Measurements from ENCODE around the gene UTS2R.
"Not testable (repeated sequence)": the region's sequence is repeated elsewhere in the genome, so short reads cannot be mapped to it uniquely, and the experiment has no call there.

Gene UTS2R

DNA sequence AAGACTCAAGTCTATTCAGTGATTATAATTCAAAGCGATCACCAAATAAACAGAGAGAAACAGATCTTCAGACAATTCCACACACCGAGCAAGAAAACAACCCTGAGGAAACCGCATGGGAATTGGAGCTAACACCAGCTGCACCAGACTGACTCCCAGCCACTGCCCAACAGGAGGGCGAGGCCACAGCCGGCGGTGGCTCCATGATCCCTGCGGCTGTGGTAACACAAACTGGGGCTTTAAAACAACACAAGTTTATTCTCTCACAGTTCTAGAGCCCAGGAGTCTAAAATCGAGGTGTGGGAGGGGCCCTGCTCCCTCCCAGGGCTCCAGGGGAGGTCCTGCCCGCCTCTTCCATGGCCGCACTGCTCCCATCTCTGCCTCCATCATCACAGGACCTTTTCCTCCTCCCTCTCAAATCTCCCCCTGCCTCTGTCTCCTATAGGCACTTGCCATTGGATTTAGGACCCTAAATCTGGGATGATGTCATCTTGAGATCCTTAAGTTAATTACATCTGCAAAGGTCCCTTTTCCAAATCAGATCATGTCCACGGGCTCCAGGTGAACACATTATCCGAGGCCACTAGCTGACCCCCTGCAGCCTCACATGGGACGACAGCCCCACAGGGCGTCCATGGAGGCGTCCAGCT lies 36.8 kb downstream of the UTS2R start:
- no peak for DNase-seq (ENCODE audit: low read depth, low spot score)

DNA sequence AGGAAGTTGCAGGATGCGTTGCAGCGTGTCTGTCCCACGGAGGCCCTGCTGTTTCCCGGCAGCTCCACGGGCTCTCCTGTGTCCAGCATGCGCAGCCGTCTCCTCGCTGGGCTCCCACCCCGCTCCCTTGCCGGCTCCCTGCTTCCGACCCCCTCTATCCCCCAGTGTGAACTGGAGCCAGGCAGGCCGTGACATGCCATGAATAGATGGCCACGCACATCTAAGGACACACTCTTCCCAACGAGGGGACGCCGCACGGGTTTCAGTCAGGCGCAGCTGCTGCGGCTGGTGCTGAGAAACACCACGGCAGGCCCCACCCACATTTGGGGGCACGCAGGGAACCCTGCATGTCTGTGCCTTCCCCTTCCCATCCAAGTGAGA lies 37.4 kb downstream of the UTS2R start:
- DNase-seq (ENCODE audit: low read depth, low spot score) = no peak

DNA sequence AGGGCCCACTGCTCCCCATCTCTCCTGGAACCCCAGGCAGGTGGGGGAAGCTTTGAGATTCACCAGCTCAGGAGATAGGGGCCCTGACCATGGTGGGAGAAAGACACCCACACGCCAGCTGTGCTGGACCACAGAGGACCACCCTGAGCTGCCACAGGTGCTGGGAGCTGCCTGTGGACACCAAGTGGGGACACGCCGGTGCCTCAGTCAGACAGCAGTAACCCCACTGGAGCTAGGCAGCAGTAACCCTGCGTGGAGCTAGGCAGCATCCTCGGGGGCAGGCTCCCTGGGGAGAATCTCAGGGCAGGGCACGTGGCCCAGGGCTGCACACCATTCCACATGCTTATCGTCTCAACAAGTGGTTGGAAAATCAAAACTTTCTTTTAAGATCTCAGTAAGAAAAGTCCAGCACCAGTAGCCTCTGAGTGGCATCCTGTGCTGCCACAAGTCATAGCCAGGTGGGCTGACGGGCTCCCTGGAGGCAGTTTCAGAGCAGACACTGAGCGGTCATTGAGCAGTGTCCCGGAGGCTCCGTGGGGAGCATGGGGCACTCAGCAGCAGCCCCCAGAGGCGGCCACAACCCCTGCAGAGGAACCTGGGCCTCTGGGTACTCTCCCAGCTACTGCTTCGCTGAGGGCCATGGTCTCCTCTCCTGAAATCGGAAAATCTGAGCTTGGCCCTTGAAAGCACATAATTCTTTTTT lies 38.6 kb downstream of the UTS2R start:
- no peak for DNase-seq (ENCODE audit: low read depth, low spot score)

DNA sequence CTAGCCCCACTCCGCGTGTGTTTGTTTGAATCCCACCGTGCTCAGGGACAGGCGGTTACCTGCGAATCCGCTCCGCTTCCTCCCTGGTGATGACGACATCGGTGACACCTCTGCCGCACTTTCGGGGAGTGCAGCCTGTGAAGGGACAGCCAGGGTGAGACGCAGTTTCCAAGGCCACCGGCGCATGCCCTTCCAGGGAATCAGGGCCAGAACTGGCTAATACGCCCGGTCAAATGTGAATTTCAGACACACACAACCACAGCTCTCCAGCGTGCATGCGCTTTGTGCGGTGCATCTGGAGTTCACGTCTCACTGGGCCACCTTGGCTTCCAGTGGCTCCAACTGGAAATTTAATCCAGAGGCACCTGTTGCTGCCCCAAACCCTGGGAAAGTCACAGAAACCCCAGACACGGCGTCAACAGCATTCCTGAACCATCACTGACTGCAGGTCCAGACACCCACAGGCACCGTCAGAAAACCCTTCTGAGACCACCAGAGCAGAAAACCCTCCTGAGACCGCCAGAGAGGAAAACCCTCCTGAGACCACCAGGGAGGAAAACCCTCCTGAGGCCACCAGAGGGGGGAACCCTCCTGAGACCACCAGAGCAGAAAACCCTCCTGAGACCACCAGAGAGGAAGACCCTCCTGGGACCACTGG lies 40.0 kb downstream of the UTS2R start:
- DNase-seq (ENCODE audit: low read depth, low spot score) = no peak

DNA sequence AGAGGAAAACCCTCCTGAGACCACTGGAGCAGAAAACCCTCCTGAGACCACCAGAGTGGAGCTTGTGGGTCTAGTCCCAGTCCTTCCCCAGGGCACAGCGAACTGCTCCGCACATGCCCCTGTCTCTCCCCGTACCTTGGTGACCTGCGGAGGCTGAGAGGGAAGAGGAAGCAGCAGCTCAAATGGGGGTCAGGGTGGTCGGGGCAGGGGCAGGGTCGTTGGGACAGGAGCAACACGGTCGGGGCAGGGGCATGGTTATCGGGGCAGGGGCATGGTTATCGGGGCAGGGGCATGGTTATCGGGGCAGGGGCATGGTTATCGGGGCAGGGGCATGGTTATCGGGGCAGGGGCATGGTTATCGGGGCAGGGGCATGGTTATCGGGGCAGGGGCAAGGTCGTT lies 40.5 kb downstream of the UTS2R start:
- not testable (repeated sequence) for DNase-seq (ENCODE audit: low read depth, low spot score)

DNA sequence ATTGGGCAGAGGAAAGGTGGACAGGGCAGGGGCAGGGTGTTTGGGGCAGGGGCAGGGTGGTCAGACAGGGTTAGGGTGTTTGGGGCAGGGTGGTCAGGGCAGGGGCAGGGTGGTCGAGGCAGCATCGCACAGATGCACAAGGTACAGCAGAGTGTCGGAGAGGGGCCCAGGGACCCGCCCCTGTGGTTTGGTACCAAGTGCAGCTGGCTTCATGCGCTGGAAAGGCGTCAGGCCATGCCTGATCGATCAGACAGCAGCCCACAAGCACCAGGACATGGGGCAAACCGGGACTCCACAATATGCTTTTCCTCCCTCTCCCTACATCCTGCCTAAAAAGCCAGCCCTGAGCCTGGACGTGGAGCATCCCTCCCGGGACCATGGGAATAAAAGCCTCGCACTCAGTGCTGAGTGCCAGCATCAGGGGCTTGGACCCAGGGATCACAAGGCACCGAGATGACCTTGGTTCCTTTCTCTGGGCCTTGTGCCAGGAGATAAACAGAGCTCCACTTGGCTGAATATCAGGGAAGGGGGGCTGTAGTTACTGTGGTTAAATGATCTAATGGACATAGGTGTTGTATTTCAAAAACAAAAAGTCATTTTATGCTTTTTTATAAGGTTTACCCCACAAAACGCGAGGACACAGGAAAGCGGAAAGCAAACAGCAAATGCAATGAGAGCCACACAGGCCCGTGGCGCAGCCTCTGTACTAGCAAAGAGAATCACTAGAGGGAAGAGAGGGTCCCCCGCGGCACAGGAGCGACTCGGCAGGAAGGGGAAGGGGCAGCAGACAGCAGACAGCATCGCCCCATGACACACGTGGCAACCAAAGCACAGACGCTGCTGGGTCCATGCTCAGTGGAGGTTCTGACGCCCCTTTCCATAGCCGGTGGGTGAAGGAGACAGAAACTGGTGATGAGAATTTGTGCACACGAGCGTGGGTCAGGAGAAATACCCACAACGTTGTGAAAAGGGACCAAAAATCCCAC lies 41.3 kb downstream of the UTS2R start:
- DNase-seq (ENCODE audit: low read depth, low spot score) = no peak

DNA sequence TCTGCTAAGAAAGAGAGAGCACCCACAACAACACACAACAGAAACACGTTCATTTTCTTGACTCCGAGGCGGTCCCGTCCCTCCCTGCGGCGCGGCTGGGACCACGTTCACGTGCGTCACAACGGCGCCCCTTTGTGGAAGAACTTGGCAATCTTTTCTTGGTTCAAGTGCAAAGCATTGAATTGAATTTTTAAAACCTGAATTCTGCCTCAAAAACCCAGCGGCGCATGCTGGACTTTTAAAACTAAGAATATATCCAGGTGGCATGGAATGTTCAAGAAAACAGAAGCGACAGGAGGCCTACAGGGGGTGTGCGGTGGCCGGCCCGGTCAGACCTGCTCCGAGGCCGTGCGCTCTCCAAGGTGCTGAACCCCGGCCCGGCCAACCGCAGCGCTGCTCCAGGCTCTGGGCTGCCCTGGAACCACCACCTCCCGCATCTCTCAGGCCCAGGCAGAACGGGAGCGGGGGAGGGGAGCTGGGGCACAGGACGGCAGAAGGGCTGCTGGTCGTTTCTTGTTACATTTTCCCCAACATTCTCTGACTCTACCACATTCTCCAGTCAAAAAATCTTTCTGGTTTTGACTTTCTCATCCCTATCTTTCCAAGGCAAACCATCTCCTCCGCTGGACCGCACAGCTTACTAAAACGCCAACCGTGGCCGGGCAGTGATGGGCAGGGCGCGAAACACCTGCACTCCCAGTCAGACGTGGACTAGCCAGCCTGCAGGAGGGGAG lies 43.1 kb downstream of the UTS2R start:
- DNase-seq (ENCODE audit: low read depth, low spot score) = peak; percentile 86

DNA sequence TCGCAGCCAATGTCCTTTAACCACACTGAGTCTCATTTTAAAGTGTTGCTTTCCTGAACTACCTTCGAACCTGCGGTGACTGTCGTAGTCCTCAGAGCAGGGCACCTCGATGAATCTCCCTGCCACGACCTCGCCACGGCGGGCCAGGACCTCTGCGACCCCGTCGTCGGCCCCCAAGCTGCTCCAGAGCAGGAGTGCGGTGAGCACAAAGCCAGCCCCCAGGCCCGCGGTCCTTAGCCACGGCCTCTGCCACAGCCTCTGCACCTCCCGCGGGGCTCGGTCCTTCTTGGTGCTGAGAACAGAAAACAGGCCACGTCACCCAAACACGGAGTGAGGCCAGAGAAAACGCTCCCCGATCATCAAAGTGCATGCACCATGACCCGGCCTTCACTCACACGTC lies 43.8 kb downstream of the UTS2R start:
- DNase-seq (ENCODE audit: low read depth, low spot score) = no peak

DNA sequence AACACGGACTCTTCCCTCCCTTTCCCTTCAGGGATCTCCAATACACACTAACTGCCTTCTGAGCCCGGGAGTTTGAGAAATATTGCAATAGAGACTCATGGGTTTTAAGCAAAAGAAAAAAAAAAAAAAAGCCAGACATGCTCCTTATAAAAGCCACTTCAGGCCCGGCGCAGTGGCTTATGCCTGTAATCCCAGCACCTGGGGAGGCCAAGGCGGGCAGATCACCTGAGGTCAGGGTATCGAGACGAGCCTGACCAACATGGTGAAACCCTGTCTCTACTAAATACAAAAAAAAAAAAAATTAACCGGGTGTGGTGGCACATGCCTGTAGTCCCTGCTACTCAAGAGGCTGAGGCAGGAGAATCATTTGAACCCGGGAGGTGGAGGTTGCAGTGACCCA lies 44.2 kb downstream of the UTS2R start:
- DNase-seq (ENCODE audit: low read depth, low spot score) = no peak

DNA sequence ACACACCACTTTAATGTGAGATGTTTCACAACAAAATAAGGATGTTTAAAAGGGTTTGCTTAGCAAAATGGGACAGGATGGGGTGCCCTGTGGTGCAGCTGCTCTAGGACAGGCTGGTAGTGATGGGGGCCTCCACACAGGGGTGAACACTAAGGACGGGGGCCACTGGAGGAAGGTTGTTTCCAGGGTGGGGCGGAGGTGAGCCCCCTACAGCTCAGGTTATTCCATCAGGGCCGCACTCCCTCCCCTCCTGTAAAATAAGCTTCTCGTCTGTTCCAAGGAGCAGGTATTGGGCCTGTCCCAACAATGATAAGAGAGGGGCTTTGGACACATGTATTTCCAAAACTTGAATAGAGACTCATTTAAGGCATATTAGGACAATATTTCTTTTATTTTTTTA lies 44.7 kb downstream of the UTS2R start:
- DNase-seq (ENCODE audit: low read depth, low spot score) = no peak

DNA sequence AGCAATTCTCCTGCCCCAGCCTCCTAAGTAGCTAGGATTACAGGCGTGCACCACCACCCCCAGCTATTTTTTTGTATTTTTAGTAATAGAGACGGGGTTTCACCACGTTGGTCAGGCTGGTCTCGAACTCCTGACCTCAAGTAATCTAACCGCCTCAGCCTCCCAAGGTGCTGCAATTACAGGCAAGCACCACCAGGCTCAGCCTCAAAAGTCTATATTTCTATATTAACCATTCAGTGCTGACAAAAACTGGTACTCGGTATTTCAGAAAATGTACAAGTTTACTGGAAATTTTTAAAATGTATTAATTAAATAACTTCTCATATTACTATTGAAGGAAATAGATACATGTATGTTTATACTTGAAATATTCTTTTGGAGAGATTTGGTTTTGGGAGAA lies 45.2 kb downstream of the UTS2R start:
- no peak for DNase-seq (ENCODE audit: low read depth, low spot score)

DNA sequence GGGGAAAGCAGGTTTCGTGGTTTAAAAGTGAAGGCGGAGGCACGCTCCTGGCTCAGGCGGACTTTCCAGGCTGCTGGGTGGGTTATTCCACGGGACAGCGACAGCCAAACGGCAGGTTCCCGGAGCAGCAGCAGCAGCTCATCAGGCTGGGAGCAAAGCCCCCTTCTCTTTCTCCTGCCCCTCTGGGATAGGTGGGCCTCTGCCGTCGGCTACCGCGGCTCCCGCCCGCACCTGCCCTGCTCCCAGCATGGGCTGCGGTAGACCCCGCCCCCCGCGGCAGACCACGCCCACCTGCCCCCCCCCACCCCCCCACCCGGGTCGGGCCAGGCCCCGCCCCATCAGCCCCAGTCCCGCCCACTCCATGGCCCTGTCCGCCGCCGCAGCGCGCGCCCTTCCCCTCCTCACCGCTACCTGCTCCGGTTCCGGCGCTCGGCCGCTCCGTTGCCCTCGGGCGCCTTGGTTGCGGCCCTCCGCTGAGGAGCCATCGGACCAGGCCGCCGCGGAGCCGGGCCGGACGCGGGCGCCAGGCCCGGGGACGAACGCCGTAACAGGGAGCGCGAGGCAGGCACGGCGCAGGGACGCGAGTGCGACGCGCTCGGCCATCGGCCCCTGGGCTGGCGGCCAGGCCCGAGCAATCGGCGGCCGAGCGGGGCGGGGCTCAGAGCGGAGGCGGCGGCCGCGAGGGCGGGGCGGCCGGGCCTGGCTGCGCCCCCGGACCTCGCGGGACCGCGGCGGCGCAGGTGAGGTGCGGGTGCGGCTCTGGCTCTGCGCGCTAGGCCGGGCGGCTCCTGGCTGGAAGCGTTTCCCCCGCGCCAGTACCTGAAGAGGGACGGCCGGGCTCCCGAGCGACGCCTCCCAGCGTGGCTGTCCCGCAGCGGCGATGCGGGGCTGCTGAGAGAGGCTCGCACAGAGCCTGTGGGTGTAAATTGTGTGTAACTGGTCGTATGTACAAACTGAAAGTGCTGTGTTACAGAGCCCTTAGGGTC lies 46.7 kb downstream of the UTS2R start, which contains the start of the genes HEXD and OGFOD3:
TSS of gene HEXD (plus strand) at position 347 of the 986 bp plus-strand sequence. CDS start 1,453 bp downstream, outside the sequence.
TSS of gene OGFOD3 (minus strand) at position 586 of the 986 bp plus-strand sequence. CDS start at position 485, 101 bp downstream.
- DNase-seq (ENCODE audit: low read depth, low spot score) = peak; percentile 97

DNA sequence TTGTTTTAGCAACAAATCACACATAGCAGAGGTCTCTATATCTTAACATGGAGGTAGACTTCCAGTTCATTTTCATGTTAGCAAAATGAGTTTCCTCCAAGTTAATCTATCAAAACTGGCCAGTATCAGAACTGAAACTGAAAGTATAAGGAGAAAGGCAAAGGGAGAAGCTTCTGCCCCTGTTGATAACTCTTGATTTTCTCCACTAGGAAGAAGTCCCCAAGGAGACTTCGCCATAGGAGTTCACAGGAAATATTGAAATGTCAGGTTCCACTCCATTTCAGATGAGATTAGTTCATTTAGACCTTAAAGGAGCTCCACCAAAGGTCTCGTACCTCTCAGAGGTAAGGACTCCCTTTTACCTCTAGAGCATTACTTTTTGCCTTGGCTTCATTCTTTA lies 48.0 kb downstream of the UTS2R start:
- DNase-seq (ENCODE audit: low read depth, low spot score) = no peak

DNA sequence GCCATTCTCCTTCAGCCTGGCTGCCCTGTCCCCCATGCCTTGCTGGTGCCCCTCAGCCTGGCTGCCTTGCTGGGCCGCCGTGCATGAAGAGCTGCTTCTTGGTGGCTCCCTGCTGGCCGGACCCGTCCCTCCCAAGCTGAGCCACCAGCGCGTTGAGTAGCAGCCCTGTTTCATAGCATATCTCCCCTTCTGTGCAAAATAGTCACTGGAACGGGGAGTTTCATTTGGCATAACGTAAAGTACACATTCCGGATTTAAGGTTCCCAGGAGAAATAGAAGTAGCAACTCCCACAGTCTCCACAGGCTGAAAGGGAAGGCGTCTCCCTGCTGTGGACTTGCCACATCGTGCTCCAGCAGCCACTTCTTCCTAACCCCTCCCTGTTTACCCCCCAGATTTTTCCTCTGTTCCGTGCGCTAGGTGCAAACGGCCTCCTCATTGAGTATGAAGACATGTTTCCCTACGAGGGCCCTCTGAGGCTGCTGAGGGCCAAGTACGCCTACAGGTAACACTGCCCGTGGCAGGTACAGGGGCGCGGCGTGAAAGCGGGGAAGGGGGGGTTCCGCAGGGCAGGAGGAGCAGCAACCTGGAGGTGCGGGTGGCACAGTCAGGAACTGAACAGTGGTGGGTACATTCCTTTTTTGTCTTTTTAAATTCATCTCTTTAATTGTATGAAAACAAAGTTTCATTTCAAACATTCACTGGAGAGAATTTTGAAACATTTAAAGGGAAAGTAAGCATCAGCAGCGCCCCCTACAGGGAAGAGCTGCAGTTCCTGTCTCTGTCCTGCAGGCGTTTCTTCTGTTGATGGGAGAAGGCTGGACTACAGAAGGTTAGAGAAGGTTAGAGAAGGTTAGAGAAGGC lies 52.7 kb downstream of the UTS2R start:
- peak; percentile 36 for DNase-seq (ENCODE audit: low read depth, low spot score)

DNA sequence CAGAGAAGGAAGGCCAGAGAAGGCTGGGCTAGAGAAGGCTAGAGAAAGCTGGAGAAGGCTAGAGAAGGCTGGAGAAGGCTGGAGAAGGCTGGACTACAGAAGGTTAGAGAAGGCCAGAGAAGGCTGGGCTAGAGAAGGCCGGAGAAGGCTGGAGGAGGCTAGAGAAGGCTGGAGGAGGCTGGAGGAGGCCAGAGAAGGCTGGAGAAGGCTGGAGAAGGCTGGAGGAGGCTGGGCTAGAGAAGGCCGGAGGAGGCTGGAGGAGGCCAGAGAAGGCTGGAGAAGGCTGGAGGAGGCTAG lies 53.2 kb downstream of the UTS2R start:
- DNase-seq (ENCODE audit: low read depth, low spot score) = no peak

Data from astrocyte of the hippocampus (primary cell).